ENCODE measurements around the gene DCTN5. TPM values are rescaled to one million over a fixed set of nuclear protein-coding genes. Genes with fewer than 3 reads are reported as not detected.

The DCTN5 gene
- total and polyA plus RNA-seq, 2 of the 13 experiments (the other 11 are each of a cell fraction or from before 2014, with no cell fraction given), result 105 to 207 TPM

- TF ChIP-seq NFYC (CRISPR knock-in tag; IDR thresholded peaks at IDR 0.05) (peak; percentile 98), LBX2 (CRISPR knock-in tag; IDR thresholded peaks at IDR 0.05; ENCODE audit: borderline replicate concordance) (peak; percentile 25; the same call in 1 of the 2 replicates), ZKSCAN8 (CRISPR knock-in tag; IDR thresholded peaks at IDR 0.05; ENCODE audit: borderline replicate concordance) (no peak; the same call in 1 of the 2 replicates), CCDC6 (CRISPR knock-in tag; IDR thresholded peaks at IDR 0.05) (peak; percentile 98; the same call in 1 of the 2 replicates), ZNF224 (CRISPR knock-in tag; IDR thresholded peaks at IDR 0.05) (peak; percentile 93), DNMT1 (CRISPR knock-in tag; IDR thresholded peaks at IDR 0.05) (peak; percentile 43), ZNF33B (CRISPR knock-in tag; IDR thresholded peaks at IDR 0.05) (peak; percentile 98), TOPORS (CRISPR knock-in tag; IDR thresholded peaks at IDR 0.05) (peak; percentile 97), AKAP8 (CRISPR knock-in tag; IDR thresholded peaks at IDR 0.05) (peak; percentile 71), TBP (CRISPR knock-in tag; IDR thresholded peaks at IDR 0.05) (no peak), ZNF24 (IDR thresholded peaks at IDR 0.05) (no peak), KAT8 (CRISPR knock-in tag; IDR thresholded peaks at IDR 0.05) (peak; percentile 99), TCF7 (IDR thresholded peaks at IDR 0.05; ENCODE audit: low read depth) (peak; percentile 37; the same call in 1 of the 2 replicates), TGIF2 (CRISPR knock-in tag; IDR thresholded peaks at IDR 0.05) (peak; percentile 43), MTA3 (CRISPR knock-in tag; IDR thresholded peaks at IDR 0.05) (no peak), ZNF333 (CRISPR knock-in tag; IDR thresholded peaks at IDR 0.05; ENCODE audit: borderline replicate concordance) (peak; percentile 100), JUN (CRISPR knock-in tag; IDR thresholded peaks at IDR 0.05) (0 out of 2 replicates have a peak, but pooled peaks have one; percentile 43), ESRRA (CRISPR knock-in tag; IDR thresholded peaks at IDR 0.05; ENCODE audit: low read depth) (peak; percentile 89)
- TF ChIP-seq, protein P1, sequence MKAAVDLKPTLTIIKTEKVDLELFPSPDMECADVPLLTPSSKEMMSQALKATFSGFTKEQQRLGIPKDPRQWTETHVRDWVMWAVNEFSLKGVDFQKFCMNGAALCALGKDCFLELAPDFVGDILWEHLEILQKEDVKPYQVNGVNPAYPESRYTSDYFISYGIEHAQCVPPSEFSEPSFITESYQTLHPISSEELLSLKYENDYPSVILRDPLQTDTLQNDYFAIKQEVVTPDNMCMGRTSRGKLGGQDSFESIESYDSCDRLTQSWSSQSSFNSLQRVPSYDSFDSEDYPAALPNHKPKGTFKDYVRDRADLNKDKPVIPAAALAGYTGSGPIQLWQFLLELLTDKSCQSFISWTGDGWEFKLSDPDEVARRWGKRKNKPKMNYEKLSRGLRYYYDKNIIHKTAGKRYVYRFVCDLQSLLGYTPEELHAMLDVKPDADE (CRISPR knock-in tag; IDR thresholded peaks at IDR 0.05), result no peak; the same call in 1 of the 2 replicates
- TF ChIP-seq, protein P2, sequence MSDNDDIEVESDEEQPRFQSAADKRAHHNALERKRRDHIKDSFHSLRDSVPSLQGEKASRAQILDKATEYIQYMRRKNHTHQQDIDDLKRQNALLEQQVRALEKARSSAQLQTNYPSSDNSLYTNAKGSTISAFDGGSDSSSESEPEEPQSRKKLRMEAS (IDR thresholded peaks at IDR 0.05), result peak; percentile 96
- TF ChIP-seq, protein P3, sequence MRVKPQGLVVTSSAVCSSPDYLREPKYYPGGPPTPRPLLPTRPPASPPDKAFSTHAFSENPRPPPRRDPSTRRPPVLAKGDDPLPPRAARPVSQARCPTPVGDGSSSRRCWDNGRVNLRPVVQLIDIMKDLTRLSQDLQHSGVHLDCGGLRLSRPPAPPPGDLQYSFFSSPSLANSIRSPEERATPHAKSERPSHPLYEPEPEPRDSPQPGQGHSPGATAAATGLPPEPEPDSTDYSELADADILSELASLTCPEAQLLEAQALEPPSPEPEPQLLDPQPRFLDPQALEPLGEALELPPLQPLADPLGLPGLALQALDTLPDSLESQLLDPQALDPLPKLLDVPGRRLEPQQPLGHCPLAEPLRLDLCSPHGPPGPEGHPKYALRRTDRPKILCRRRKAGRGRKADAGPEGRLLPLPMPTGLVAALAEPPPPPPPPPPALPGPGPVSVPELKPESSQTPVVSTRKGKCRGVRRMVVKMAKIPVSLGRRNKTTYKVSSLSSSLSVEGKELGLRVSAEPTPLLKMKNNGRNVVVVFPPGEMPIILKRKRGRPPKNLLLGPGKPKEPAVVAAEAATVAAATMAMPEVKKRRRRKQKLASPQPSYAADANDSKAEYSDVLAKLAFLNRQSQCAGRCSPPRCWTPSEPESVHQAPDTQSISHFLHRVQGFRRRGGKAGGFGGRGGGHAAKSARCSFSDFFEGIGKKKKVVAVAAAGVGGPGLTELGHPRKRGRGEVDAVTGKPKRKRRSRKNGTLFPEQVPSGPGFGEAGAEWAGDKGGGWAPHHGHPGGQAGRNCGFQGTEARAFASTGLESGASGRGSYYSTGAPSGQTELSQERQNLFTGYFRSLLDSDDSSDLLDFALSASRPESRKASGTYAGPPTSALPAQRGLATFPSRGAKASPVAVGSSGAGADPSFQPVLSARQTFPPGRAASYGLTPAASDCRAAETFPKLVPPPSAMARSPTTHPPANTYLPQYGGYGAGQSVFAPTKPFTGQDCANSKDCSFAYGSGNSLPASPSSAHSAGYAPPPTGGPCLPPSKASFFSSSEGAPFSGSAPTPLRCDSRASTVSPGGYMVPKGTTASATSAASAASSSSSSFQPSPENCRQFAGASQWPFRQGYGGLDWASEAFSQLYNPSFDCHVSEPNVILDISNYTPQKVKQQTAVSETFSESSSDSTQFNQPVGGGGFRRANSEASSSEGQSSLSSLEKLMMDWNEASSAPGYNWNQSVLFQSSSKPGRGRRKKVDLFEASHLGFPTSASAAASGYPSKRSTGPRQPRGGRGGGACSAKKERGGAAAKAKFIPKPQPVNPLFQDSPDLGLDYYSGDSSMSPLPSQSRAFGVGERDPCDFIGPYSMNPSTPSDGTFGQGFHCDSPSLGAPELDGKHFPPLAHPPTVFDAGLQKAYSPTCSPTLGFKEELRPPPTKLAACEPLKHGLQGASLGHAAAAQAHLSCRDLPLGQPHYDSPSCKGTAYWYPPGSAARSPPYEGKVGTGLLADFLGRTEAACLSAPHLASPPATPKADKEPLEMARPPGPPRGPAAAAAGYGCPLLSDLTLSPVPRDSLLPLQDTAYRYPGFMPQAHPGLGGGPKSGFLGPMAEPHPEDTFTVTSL (CRISPR knock-in tag; IDR thresholded peaks at IDR 0.05; ENCODE audit: borderline replicate concordance), result peak; percentile 27; the same call in 1 of the 2 replicates
Measured at GRCh38 chr16:23640931-23641765, at the start of gene DCTN5, which contains the start of gene PALB2 (continued).
